Measurements from ENCODE around the gene C2CD2L. TPM values are rescaled to one million over a fixed set of nuclear protein-coding genes. Genes with fewer than 3 reads are reported as not detected.
"Not testable (repeated sequence)": the region's sequence is repeated elsewhere in the genome, so short reads cannot be mapped to it uniquely, and the experiment has no call there.

C2CD2L gene
- total RNA-seq, 2 donors from 2014 or later: 16.5 to 26.4 TPM

- not testable (repeated sequence) for H3K36me3 Mint-ChIP-seq (ENCODE audit: low read depth); H3K27ac Mint-ChIP-seq; H3K4me3 Mint-ChIP-seq; H3K27me3 Mint-ChIP-seq; H3K9me3 Mint-ChIP-seq; H3K4me1 Mint-ChIP-seq; ATAC-seq (replicated peaks)
Observed at GRCh38 chr11:119167077-119167458, 59.9 kb downstream of the C2CD2L start.

GRCh38 chr11:119167933-119168332, 60.8 kb downstream of the C2CD2L start:
- Mint-ChIP-seq H3K9me3 (no peaks in the 10 kb centered on the region), H3K4me3 (peak overlapping the region; percentile 87), H3K4me1 (no peaks in the 10 kb centered on the region), H3K27ac (peak overlapping the region; percentile 91), H3K27me3 (no peaks in the 10 kb centered on the region), H3K36me3 (ENCODE audit: low read depth) (no peaks in the 10 kb centered on the region)
- no peak for ATAC-seq (replicated peaks)

Other genes with a start within 250 kb of the C2CD2L start
- 10 to 100 TPM in 1 of 2 donors, 1 to 10 TPM in 1; 8.0 to 20.2 TPM for gene CXCR5, start 223.5 kb upstream of the C2CD2L start, total RNA-seq
- gene BCL9L, start 181.4 kb upstream of the C2CD2L start, total RNA-seq: 10 to 100 TPM; 30.2 to 49.6 TPM
- gene UPK2, start 151.0 kb upstream of the C2CD2L start, total RNA-seq: 1 to 10 TPM in 1 of 2 donors, under 1 TPM in 1; 0.43 to 7.1 TPM
- under 1 TPM in 1 of 2 donors, not detected in 1; 0.98 TPM for gene FOXR1, start 135.6 kb upstream of the C2CD2L start, total RNA-seq
- gene CENATAC, start 109.2 kb upstream of the C2CD2L start, total RNA-seq: 10 to 100 TPM; 38.9 to 44.8 TPM
- gene RPS25, start 89.0 kb upstream of the C2CD2L start, total RNA-seq: 1,000 to 10,000 TPM; 1,597 to 2,232 TPM
- 10 to 100 TPM; 75.2 to 77.6 TPM for gene TRAPPC4, start 88.6 kb upstream of the C2CD2L start, total RNA-seq
- gene SLC37A4, start 76.5 kb upstream of the C2CD2L start, total RNA-seq: 10 to 100 TPM; 28.1 to 36.8 TPM
- gene HYOU1, start 50.1 kb upstream of the C2CD2L start, total RNA-seq: 100 to 1,000 TPM in 1 of 2 donors, 10 to 100 TPM in 1; 67.7 to 117 TPM
- 10 to 100 TPM; 31.7 to 33.7 TPM for gene VPS11, start 39.5 kb upstream of the C2CD2L start, total RNA-seq
- gene HMBS, start 22.5 kb upstream of the C2CD2L start, total RNA-seq: 10 to 100 TPM; 15.7 to 26.3 TPM
- 10 to 100 TPM; 57.6 to 85.7 TPM for gene DPAGT1, start 5.5 kb upstream of the C2CD2L start, total RNA-seq
- gene HINFP, start 14.2 kb downstream of the C2CD2L start, total RNA-seq: 10 to 100 TPM; 41.6 to 47.5 TPM
- not detected for gene ABCG4, start 41.7 kb downstream of the C2CD2L start, total RNA-seq
- gene NLRX1, start 61.4 kb downstream of the C2CD2L start, total RNA-seq: 10 to 100 TPM in 1 of 2 donors, 1 to 10 TPM in 1; 9.7 to 10.3 TPM
- gene NHERF4, start 78.1 kb downstream of the C2CD2L start, total RNA-seq: under 1 TPM in 1 of 2 donors, not detected in 1; 0.19 TPM
- 10 to 100 TPM; 35.9 to 41.7 TPM for gene CBL, start 99.0 kb downstream of the C2CD2L start, total RNA-seq
- 10 to 100 TPM in 1 of 2 donors, 1 to 10 TPM in 1; 8.2 to 31.1 TPM for gene MCAM, start 209.8 kb downstream of the C2CD2L start, total RNA-seq
- gene RNF26, start 227.2 kb downstream of the C2CD2L start, total RNA-seq: 10 to 100 TPM; 23.7 to 32.6 TPM
- gene C1QTNF5, start 233.5 kb downstream of the C2CD2L start, total RNA-seq: not detected
- not detected for gene MFRP, start 239.4 kb downstream of the C2CD2L start, total RNA-seq